ENCODE results near the gene TBL1X.
"Not testable (repeated sequence)": the region's sequence is repeated elsewhere in the genome, so short reads cannot be mapped to it uniquely, and the experiment has no call there.

The TBL1X gene

GRCh38 chrX:9536156-9536555 is 71.3 kb downstream of the TBL1X start:
- not testable (repeated sequence) for DNase-seq (ENCODE audit: low spot score)

DNA sequence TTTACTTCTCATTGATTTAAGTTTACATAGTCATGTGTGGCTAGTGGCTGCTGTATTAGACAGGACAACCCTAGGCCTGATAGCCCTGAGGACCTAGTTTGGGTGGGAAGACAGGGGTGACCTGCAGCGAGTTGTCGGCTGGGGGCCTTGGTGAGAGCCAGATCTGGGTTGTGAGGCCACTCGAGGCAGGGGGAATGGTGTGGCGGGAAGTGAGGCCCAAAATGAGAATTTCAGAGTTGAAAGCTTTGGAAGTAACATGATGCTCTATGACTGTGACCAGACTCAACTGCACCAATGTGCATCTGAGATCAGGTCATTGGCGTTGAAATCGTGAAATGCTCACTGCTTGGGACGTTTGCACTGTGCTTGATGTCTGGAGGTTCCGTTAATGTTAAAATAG is 72.9 kb downstream of the TBL1X start:
- no peak for DNase-seq (ENCODE audit: low spot score)

- no peak for DNase-seq (ENCODE audit: low spot score)
Measured at GRCh38 chrX:9538544-9539045, 73.7 kb downstream of the TBL1X start.

DNA sequence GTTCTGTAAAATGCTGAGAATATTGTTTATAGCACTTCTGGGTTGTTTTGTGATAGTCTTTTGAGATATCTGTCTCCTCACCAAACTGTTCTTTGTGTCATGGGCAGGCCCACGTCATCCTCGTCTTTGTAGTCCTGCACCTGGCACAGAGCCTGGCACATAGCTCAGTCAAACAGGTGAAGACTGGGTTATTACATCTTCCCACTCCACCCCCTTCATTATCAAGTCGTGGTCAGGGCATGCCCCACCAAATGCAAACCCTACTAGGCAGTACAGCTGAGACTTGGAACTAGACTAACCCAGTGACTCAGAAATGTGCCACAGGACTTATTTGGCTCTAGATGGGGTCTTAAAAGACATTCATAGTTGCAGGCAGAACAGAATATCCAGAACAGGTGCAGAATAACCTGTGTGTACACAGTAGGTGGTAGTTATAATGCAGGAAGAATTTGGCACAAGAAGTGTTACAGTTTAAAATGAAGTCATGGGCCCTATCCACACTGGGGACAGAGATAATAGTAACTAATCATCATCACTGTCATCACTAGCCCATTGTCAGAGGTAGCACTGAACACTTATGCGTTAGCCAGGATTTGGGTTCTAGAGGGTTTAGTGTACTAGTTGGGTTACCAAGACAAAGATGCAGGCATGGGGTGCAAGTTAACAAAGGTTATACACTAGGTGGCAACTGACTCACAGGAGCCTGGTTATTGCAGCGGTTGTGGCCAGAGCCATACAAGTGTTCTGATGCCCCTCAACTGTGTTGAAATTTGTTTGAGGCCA is 74.9 kb downstream of the TBL1X start:
- no peak for DNase-seq (ENCODE audit: low spot score)

DNA sequence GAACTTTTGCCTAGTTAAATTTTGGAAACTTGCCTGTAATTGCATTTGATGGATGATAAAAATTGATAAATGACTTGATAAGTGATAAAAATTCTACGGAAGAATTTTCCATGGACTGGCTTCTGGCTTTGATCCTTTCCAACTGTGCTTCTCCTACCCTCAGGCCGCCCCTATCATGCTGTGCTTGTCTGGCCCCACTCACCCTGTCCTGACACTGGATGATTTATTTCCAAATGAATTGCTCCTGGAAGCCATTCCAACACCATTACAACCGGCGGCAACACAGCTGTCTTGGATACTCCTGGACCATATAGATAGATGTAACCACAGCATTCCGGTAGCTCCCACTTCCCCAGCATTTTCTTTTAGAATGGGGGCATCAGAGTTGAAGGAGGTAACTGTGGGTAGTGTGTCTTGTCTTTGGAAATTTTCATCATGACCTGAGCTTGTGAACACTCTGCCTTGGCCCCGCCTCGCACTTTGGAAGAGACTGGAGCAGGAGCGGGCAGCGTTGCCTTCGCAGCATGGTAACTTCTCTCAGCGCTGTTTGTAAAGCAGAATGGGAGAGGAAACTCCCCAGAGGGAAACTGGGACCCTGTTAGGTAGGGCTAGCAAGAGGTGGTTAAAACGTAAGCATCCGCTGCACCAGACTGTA is 77.4 kb downstream of the TBL1X start:
- DNase-seq (ENCODE audit: low spot score): no peak

- DNase-seq (ENCODE audit: low spot score): no peak
Measured at GRCh38 chrX:9542761-9543111, 77.9 kb downstream of the TBL1X start.

DNA sequence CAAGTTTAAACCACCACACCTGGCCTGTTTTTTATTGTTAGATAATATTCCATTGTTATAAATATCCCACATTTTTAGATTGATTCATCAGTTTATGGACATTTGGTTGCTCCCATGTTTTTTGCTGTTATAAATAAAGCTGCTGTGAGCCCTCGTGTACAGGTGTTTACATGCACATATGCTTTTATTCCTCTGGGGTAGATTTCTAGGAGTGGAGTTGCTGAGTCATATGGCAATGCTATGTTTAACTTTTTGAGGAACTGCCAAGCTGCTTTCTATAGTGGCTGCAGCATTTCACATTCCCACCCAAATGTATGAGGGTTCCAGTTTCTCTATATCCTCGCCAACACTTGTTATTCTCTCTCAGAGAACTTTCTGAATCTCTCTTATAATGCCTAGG is 90.5 kb downstream of the TBL1X start:
- no peak for DNase-seq (ENCODE audit: low spot score)

- DNase-seq (ENCODE audit: low spot score): no peak
Measured at GRCh38 chrX:9557091-9557490, 92.2 kb downstream of the TBL1X start.

- DNase-seq (ENCODE audit: low spot score): no peak
Measured at GRCh38 chrX:9557521-9557920, 92.7 kb downstream of the TBL1X start.

DNA sequence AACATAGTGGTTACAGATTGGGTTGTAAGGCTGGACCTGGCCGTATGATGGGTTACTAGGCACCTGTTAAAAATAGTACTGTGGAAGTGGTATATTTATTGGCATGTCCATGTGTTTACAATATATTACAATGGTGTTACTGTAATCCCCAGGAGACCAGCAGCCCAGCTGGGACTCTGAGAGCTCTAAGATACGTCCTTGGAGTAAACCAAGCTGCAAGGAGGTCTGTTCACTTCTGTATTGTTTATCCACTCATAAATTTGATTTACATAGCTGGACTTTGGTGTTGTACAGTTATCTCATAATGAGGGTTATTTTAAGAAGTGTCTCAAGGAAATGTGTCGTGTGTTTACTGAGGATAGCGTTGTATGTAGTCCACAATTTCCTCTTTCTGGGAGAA is 93.8 kb downstream of the TBL1X start:
- DNase-seq (ENCODE audit: low spot score): no peak

DNA sequence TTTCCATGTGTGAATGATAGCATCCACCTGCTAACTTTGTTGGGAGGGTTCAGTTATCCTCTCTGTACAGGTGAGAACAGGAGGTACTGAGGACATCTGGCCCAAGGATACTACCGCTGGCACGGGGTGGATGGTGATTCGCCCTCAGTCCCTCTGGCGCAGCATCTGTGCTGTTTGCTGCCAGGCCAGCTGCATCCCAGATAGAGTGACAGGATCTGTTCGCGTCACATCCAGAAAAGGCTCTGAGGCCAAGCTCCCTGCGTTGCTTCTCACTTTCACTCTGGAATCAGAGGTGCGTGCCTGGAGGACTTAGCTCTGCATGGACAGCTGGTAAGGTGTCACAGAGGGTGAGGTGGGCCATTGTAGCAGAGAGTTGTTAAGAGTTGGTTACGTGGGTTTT is 95.4 kb downstream of the TBL1X start:
- no peak for DNase-seq (ENCODE audit: low spot score)

GRCh38 chrX:9561199-9561598 is 96.3 kb downstream of the TBL1X start:
- DNase-seq (ENCODE audit: low spot score): no peak

DNA sequence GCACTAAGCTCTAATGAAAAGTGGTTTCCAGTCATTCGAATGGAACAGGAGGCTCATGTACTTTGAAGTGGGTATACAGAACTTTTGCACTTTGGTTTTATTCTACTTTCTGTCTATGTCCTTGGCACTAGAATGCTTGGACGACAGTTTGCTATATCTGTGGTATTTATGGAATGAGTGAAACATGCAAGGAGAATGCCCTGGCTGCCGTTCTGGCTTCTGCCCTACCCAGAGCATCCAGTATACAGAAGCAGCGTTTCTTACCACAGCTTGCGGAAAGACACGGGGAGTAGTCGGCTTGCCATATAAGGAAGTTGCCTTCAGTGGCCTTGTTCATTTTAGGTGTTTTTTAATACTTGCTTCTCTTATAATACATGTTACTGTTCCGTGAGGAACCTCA is 98.0 kb downstream of the TBL1X start:
- DNase-seq (ENCODE audit: low spot score): no peak

- DNase-seq (ENCODE audit: low spot score): peak; percentile 56
Measured at GRCh38 chrX:9566150-9566621, 101.3 kb downstream of the TBL1X start.

- no peak for DNase-seq (ENCODE audit: low spot score)
Measured at GRCh38 chrX:9569876-9570301, 105.0 kb downstream of the TBL1X start.

DNA sequence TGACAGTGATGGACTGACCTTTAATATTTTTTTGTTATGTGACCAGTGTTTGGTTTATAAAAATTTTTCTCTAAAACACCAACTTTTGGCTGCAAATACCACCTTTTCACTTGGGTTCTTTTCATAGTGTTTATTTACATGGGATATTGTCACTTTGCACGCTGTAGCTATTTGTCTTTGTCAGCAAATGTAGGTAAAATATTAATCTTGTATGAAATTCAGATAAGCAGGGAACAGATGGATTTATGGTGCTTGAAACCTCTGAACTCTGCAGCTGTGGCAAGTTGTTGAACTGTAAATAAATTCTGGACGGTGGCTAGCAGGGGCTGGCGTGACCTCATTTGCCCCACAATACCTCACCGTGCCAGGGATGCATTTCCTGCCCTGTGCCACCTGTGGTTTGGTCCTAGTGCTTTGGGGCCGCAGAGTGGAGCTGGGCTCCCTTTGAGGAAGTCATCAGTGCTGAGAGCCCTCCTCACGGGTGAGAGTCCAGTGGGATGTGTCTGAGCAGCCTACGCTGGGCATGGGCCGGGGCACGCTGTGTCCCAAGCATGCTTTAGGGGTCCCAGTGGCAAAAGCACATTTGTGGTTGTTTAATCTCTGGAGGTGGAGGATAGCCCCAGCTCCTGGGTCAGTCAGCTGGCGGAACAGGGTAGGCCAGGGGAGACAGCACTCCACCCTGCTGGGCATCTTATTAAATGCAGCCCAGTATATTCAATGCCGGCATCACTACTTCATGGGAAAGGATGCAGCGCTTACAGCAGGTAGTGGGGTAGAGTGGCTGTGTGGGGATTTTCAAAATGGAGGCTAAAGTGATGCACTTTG is 108.6 kb downstream of the TBL1X start:
- no peak for DNase-seq (ENCODE audit: low spot score)

DNA sequence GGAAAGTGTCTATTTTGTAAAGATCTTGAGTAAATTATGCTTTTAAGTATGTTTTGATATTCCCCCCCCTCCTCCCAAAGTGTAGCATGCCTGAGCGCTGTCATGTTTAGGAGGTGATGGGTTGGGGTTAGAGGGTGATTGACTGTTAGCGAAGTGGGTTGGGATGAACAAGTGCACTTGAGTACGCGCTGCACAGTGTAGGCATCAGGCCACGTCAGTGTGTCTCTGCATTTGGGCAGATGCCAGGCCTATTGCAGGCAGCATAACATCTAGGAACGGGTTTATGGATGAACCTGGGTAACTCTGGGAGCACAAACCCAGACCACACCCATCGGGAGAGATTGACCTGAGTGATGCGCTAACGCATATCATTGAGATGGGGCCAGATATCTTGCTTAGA is 111.2 kb downstream of the TBL1X start:
- DNase-seq (ENCODE audit: low spot score): no peak

- DNase-seq (ENCODE audit: low spot score): no peak
Measured at GRCh38 chrX:9577555-9577954, 112.7 kb downstream of the TBL1X start.

DNA sequence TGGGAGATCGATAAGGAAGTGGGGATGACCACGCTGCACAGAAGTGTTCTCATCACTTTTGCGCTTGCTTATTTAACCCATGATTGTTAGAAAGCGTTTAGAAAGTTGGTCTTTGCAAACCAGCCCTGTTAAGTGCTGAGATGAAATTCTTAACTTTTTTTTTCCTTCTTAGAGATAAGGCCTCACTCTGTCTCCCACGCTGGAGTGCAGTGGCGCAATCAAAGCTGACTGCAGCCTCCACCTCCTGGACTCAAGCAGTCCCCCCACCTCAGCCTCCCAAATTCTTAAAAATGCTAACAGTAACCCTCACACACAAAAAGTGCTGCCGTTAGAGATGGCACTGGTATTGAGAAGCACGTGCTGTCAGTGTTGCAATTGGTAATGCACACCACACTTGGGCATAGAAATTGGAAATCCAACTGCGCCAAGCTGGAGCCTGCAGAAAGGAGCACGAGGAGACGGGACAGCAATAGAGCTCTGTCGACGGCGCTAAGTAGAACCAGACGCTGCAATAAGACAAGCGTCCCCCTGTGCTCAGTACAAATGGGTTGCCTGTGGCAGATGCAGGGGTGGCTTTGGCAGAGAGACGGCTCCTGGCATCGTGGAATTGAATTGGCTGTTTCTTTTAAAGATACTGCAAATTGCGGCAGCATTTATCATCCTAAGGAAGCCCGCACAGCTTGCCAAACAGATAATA is 113.4 kb downstream of the TBL1X start:
- peak; percentile 78 for DNase-seq (ENCODE audit: low spot score)

DNA sequence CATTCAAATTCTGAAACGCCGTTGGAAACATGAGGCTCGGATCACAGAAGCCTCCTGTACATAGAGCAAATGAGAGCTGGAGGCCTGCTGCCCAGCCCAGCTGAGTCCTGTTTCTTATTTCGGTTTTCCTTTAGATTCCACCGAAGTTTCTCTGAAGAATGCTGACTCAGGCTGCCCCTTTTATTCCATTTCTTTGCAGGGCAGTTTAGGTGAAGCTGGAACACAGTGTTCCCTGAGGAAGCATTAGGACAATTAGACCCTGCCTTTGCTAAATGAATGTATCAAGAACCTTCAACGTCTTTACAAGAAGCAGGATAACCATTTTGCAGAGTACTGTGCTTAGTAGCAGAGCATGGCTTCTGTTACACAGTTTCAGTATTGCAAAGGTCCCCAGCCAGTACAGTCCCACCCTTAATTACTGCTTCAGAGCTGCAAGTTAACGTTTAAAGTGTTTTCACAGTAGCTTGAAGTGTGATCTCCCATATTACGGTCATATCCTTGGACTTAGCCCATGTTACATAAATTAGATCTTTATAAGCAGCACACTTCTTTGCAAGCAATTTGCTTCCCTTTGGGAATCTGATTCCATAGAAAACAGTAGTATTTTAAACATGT is 117.0 kb downstream of the TBL1X start:
- no peak for DNase-seq (ENCODE audit: low spot score)

- DNase-seq (ENCODE audit: low spot score): no peak
Measured at GRCh38 chrX:9582956-9583355, 118.1 kb downstream of the TBL1X start.

- no peak for DNase-seq (ENCODE audit: low spot score)
Measured at GRCh38 chrX:9586992-9587392, 122.1 kb downstream of the TBL1X start.
